Kidney (tissue), 14 donors: ENCODE measurements around the gene UBE2D2. TPM values are rescaled to one million over a fixed set of nuclear protein-coding genes. Genes with fewer than 3 reads are reported as not detected.
"Not testable (repeated sequence)": the region's sequence is repeated elsewhere in the genome, so short reads cannot be mapped to it uniquely, and the experiment has no call there.

Source experiments
- DNase-seq, 5 donors: peaks; one replicate each; pipeline ENCODE4 v3.0.0-alpha.2; 2013 to 2020
- FAIRE-seq: peaks from 2 replicates; lab custom pipeline; 2012; peaks lifted over from hg19 to GRCh38; lab: Jason Lieb, UNC
- H3K27ac ChIP-seq, 2 donors: one replicate each; pipeline ENCODE4 v1.7.0; 2013; ENCODE audit warnings: low read depth in 2 of 2, low read length in 2 of 2, inconsistent platforms in 1 of 2
- H3K27me3 ChIP-seq: one replicate; pipeline ENCODE4 v1.7.1; 2013; ENCODE audit warnings: low read length, inconsistent platforms; ENCODE audit not compliant: control insufficient read depth, insufficient read depth
- H3K36me3 ChIP-seq, 3 donors: one replicate each; pipeline versions ENCODE4 v1.7.0 to v1.7.1; 2013; ENCODE audit warnings: low read length in 3 of 3, control low read depth in 1 of 3, inconsistent platforms in 1 of 3; ENCODE audit not compliant: insufficient read depth in 3 of 3, control insufficient read depth in 2 of 3
- H3K4me1 ChIP-seq, 3 donors: one replicate each; pipeline versions ENCODE4 v1.7.0 to v1.7.1; 2013; ENCODE audit warnings: low read length in 3 of 3, inconsistent platforms in 1 of 3, low read depth in 1 of 3; ENCODE audit not compliant: control insufficient read depth in 2 of 3, insufficient read depth in 2 of 3
- H3K4me3 ChIP-seq, 3 donors: one replicate each; pipeline versions ENCODE4 v1.7.0 to v1.8.1; 2013; ENCODE audit warnings: low read length in 3 of 3, control low read depth in 1 of 3, inconsistent platforms in 1 of 3
- H3K9ac ChIP-seq, 3 donors: one replicate each; pipeline versions ENCODE4 v1.7.0 to v1.7.1; 2013; ENCODE audit warnings: low read length in 3 of 3, control low read depth in 1 of 3, inconsistent platforms in 1 of 3
- H3K9me3 ChIP-seq, 3 donors: one replicate each; pipeline versions ENCODE4 v1.7.0 to v1.7.1; 2013; ENCODE audit warnings: low read length in 3 of 3, control low read depth in 1 of 3, inconsistent platforms in 1 of 3; ENCODE audit not compliant: control insufficient read depth in 2 of 3, insufficient read depth in 1 of 3
- CTCF ChIP-seq: IDR thresholded peaks from 3 replicates; pipeline ENCODE4 v1.5.1; 2012; ENCODE audit warnings: mild to moderate bottlenecking, moderate library complexity, borderline replicate concordance; ENCODE audit not compliant: insufficient read depth; ENCODE audit errors: extremely low read depth
- intact Hi-C: fragments of 100-400 bp; cut with DNase I; formaldehyde crosslinking; loops from one replicate; pipeline ENCODE4 v1.11.1; 2022
- polyA plus RNA-seq: library from polyadenylated mRNA; stranded (reverse); fragments of 350-450 nt; fragmentation: Illumina TruSeq; extraction: RNeasy Lipid Tissue Mini Kit (QIAGEN cat#74804); gene quantifications from one replicate; pipeline ENCODE4 v1.2.3, GENCODE V29; 2014; ENCODE audit warnings: low read depth, low replicate concordance; ENCODE audit not compliant: insufficient read depth
- total RNA-seq: library from RNA; stranded (reverse); fragmentation: NEBNext Ultra II Directional; extraction: Animal tissue kit (Norgen Biotek cat#: 25700); gene quantifications from one replicate; pipeline ENCODE4 v1.2.1, GENCODE V29; 2021
- donor health status: control.
- donor health status: control.
- donor health status: control.
- donor health status: control.
- donor health status: control.
- donor health status: DM: yes; HTN: yes; CAD: no.
- donor health status: Normal renal cell carcinoma (clear cell type).

UBE2D2 gene
- total and polyA plus RNA-seq, 2 donors from 2014 or later: 118 to 131 TPM

- intact Hi-C loops: no loop called here
- Histone ChIP-seq H3K9me3 (no peaks in the 10 kb centered on the region), H3K9ac (no peak overlapping the region), H3K4me3 (no peak overlapping the region), H3K27ac (no peak overlapping the region), H3K4me1 (no peaks in the 10 kb centered on the region), H3K36me3 (peaks cover 0 to 19% (median 6%) of the 10 kb centered on the region in 3 donors), H3K27me3 (no peaks in the 10 kb centered on the region)
- DNase-seq (no peak), FAIRE-seq (no peak)
- no peak for TF ChIP-seq CTCF
Measured at GRCh38 chr5:139601429-139601828, 40.3 kb downstream of the UBE2D2 start.

- FAIRE-seq, H3K9me3 ChIP-seq, H3K4me3 ChIP-seq, H3K27ac ChIP-seq, H3K27me3 ChIP-seq, H3K9ac ChIP-seq, H3K4me1 ChIP-seq, DNase-seq, intact Hi-C loops: not testable (repeated sequence)
- peaks cover 0 to 19% (median 6%) of the 10 kb centered on the region in 3 donors for H3K36me3 ChIP-seq
Measured at GRCh38 chr5:139601948-139602347, 40.8 kb downstream of the UBE2D2 start.

- no peak overlapping the region for H3K4me3 ChIP-seq
- no peak overlapping the region for H3K9ac ChIP-seq
- H3K36me3 ChIP-seq: peaks cover 0 to 9% (median 2%) of the 10 kb centered on the region in 3 donors
- H3K4me1 ChIP-seq: no peaks in the 10 kb centered on the region
- H3K27ac ChIP-seq: no peak overlapping the region
- DNase-seq (no peak), FAIRE-seq (no peak)
- no peak for TF ChIP-seq CTCF
- intact Hi-C loops: no loop called here
- no peaks in the 10 kb centered on the region for H3K9me3 ChIP-seq
- no peaks in the 10 kb centered on the region for H3K27me3 ChIP-seq
Measured at GRCh38 chr5:139605887-139606286, 44.7 kb downstream of the UBE2D2 start.

GRCh38 chr5:139611703-139612584, 50.8 kb downstream of the UBE2D2 start:
- no peak overlapping the region for H3K9ac ChIP-seq
- no peak overlapping the region for H3K27ac ChIP-seq
- no peaks in the 10 kb centered on the region for H3K9me3 ChIP-seq
- no peaks in the 10 kb centered on the region for H3K4me1 ChIP-seq
- no peak overlapping the region for H3K4me3 ChIP-seq
- H3K36me3 ChIP-seq: peaks cover 0 to 2% (median 0%) of the 10 kb centered on the region in 3 donors
- DNase-seq: no peak
- FAIRE-seq: no peak
- H3K27me3 ChIP-seq: no peaks in the 10 kb centered on the region
- intact Hi-C loops: no loop called here
- no peak for TF ChIP-seq CTCF
